CD1c-positive myeloid dendritic cell (primary cell): ENCODE measurements around the gene AEBP2.
A peak's percentile ranks its signal among the peaks of the same experiment; 100 is the strongest.
"Not testable (repeated sequence)": the region's sequence is repeated elsewhere in the genome, so short reads cannot be mapped to it uniquely, and the experiment has no call there.

ENCODE experiments used
- DNase-seq: peaks from one replicate; pipeline ENCODE4 v3.0.0-alpha.2; 2016; ENCODE audit errors: extremely low spot score

AEBP2 gene, protein sequence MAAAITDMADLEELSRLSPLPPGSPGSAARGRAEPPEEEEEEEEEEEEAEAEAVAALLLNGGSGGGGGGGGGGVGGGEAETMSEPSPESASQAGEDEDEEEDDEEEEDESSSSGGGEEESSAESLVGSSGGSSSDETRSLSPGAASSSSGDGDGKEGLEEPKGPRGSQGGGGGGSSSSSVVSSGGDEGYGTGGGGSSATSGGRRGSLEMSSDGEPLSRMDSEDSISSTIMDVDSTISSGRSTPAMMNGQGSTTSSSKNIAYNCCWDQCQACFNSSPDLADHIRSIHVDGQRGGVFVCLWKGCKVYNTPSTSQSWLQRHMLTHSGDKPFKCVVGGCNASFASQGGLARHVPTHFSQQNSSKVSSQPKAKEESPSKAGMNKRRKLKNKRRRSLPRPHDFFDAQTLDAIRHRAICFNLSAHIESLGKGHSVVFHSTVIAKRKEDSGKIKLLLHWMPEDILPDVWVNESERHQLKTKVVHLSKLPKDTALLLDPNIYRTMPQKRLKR

DNA sequence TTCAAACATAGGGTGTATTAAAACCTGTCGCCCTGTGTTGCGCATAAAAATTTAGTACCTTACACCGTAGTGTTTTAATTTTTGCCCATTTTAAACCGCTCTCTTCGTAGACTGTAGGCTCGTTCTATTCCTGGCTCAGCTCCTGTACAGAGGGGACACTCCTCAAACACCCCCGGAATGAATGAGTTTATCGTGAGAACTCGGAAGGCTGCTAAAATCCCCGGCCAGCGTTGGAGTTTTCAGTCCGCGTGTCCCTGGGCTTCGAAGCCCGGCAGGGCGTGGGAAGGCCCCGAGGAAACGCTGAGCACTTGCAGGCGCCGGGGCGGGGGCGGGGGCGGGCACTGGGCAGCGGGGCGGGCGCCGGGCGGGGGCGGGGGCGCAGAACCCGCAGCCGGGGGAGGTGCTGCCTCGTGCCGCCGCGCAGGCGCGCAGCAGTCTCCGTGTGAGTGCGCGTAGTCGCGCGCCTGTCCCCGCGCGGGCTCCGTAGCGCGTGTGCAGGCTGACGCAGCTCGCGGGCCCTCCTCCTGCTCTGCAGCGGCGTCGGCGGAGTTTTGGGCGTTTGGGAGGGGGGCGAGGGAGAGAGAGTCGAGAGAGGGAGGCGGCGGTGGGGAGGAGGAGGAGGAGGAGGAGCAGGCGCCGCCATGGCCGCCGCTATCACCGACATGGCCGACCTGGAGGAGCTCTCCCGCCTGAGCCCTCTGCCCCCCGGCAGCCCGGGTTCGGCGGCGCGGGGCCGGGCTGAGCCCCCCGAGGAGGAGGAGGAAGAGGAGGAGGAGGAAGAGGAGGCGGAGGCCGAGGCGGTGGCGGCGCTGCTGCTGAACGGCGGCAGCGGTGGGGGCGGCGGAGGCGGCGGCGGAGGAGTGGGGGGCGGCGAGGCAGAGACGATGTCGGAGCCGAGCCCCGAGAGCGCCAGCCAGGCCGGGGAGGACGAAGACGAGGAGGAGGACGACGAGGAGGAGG lies at the start of gene AEBP2:
Gene AEBP2, plus strand, starts transcription at position 434 of the 960 bp plus-strand sequence. Its CDS starts 208 bp downstream, at position 642.
- peak; percentile 90 for DNase-seq

DNA sequence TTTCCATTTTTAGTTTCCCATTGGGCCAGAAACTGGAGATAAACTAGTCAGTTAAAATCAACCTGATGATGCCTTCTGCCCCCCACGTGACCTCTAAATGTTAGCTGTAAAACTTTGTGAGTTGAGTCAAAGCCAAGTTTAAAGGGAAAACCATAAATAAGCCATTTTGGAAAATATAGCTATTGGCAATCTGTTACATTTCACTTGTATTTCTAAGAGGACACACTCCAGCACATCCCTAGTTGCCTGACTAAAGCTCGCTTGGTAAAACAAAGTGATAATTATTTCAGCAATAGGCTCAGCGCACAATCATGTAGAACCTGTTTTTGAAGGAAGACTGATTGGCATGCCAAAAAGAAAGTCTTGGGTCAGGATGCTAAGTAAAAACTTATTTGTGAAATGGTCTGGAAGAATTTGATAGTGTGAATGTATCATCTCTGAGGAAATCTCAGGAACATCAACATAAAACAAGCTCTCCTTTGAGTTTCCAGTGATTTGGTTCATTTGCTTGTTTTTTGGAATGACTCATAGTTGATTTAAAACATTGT lies 49.2 kb upstream of the AEBP2 start:
- no peak for DNase-seq

DNA sequence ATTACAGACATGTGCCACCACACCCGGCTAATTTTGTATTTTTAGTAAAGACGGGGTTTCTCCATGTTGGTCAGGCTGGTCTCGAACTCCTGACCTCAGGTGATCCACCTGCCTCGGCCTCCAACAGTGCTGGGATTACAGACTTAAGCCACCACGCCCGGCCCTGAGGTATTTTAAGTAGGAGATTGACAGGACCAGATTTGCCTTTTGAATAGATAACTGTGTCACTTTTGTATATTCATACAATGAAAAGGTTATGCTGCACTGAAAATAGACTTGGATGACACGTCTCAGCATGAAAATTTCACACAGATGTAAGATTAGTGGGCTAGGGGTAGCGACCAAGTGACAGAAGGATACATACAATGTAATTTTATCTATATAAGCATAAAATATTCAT lies 46.6 kb upstream of the AEBP2 start:
- DNase-seq, result not testable (repeated sequence)

DNA sequence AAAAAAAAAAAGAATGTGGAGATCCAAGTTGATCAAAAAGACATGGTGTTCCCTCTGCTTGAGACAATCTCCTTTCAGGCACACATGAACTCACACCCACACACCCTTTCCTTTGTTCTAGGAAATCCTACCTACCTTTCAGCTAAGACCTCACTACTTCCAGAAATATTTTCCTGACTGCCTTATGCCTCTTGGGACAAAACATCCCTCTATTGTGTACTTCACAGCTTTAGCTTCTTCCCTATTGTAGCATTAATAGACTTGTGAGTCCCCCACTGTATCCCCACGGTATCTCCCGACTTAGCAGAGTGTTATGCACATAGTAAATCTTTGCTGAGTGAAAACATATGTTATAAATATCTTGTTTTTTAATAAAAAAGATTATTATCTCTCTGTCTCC lies 44.9 kb upstream of the AEBP2 start:
- no peak for DNase-seq

DNA sequence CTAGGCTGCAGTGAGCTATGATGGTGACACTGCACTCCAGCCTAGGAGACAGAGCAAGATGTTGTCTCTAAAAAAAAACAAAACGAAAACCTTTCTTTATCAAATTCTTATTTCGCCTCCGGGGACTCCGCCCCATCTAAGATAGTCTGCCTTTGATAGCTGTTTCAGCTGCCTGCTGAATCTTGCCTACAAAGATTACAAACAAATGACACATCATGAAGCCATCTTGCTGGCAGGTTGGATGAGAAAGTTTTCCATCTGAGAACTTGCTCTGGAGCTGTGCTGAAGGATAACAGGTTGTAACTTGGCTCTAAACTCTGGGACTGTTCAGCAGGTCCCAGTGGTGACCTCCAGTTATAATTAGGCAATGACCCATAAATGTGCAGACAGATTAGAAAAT lies 41.8 kb upstream of the AEBP2 start:
- DNase-seq, result no peak

DNA sequence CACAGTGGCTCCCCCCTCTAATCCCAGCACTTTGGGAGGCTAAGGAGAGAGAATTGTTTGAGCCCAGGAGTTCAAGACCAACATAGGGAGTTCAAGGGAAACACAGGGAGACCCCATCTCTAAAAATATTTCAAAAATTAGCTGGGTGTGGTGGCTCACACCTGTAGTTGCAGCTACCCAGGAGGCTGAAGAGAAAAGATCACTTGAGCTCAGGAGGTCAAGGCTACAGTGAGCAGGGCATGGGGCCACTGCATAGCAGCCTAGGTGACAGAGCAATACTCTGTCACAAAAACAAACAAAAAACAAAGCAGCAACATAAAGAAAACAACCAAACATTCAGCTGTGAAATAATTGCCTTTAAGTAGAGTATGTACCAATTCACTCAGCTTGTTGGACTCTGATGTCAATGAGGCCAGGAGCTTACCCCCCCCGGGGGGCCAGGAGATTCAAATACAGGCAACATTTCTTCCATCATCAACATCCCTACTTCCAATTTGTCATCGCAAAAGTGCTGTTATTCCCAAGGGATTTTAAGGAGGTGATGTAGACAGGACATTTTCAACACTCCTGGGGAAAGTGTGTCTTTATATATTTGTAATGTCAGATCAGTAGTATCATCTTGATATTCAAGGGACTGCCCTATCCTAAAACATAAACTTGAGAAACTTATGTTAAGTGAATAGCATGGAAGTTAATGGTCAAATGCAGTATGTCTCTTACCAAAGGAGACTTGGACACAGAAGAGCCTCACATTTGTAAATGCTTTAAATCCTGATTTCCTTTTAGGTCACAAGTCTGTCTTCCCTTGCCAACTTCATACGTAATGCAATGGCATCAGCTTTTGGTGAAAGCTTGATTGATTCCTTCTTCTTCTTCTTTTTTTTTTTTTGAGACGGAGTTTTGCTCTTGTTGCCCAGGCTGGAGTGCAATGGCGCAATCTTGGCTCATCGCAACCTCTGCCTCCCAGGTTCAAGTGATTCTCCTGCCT lies 40.6 kb upstream of the AEBP2 start:
- DNase-seq, result no peak

DNA sequence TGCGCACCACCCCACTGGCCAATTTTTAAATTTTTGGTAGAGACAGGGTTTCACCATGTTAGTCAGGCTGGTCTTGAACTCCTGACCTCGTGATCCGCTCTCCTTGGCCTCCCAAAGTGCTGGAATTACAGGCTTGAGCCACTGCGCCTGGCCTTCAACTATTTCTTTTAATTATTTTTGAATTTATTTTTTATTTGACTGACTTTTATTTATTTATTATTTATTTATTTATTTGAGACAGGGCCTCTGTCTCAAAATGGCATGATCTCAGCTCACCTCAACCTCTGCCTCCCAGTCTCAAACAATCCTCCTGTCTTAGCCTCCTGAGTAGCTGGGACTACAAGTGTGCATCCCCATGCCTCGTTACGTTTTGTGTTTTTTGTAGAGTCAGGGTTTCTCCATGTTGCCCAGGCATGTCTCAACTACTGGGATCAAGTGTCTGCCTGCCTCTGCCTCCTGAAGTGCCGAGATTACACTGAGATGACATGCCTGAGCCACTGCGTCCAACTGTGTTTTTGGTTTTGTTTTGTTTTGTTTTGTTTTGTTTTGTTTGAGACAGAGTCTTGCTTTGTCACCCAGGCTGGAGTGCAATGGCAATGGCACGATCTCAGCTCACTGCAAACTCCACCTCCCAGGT lies 38.5 kb upstream of the AEBP2 start:
- not testable (repeated sequence) for DNase-seq

DNA sequence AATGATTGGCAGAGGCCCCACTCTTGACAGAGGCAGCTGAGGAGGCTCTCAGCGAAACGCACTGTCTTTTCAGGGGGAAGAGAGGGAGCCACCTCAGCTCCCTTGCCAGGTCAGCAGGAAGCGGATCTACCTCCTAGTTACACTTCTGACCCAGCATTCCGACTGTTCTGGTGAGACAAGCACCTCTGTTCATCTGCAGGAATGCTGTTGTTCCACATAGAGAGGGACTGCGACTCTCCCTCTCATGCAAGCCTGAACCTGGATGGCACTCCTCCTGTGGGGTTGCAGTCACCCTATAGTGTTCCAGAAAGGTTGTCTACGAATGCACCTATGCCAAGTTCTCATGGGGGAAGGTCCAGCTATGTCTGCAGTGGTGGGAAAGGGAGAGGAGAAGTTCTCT lies 37.1 kb upstream of the AEBP2 start:
- DNase-seq, result no peak

DNA sequence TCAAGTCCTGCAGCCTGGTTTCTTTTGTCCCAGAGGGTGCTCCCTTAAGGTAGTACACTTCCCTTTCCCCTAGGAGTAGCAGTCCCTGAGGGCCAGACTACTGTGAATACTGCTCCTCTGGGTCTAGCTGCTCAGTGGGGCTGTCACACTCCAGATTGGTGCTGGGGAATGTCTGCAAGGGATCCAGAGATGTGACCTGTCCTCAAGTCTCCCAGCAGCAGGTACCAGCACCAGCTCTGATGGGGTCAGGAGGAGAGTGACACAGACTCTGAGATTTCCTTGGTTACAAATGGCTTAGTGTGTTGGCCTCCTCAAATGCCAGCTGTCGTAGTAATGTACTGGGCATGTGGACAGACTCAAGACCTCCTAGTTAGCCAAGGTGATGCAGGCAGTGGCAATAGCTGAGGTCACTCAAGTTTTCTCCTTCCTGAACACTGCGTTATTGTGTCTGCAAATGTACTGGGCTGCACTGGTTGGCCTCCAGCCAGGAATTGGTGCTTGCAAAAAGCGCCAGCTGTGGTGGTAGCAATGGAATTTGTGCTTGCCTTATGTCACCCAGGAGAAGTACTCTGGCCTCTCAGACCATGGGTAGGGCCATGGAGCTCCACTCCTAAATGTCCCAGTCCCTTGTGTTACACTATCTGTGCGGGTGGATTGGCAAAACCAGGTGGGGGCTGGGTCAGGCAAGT lies 36.4 kb upstream of the AEBP2 start:
- no peak for DNase-seq

DNA sequence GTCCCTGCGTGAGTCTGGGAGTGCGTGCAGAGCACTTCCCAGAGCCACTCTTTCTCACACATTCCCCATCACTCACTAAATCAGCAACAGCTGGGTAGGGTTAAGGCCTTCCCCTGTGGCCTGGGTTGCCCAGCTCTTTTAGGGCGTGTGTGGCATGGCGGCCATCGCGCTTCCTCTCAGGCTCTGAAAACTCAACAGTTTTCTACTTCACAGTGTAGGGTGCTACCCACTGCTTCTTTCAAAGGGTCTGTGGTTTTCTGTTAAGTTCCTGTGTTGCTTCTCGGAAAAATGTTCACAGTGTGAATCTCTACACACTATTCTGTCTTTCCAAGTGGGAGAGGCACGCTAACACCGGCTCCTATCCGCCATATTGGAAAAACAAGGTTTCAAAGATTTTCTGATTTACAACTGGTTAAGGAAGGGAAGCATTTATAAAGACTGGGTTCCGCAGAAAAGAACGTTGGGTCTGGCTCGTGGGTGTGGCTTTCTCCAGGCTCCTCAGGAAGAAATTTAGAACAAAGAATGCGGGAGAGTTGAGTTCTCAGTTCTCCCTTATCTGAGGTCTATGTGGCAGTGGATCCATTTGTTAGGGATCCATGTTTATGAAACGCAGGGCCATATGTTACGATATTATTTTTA lies 34.9 kb upstream of the AEBP2 start:
- DNase-seq, result no peak

DNA sequence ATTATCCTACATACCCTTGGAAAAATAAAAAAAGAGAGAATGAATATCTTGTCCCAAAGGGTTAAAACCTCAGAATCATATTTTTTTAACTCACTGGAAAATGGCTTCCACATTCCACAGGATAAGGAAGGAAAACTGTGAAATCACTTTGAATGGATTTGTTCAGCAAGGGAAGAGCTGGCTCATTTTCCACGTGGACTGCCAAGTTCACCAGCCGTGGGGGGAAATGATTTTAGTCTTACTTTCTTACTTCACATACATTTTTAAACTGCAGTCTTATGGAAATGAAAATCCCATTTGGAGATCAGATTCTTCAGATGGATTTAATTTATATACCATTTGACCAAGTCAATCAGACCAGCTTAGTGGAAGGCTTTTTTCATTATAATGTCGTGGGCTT lies 29.9 kb upstream of the AEBP2 start:
- DNase-seq, result no peak

DNA sequence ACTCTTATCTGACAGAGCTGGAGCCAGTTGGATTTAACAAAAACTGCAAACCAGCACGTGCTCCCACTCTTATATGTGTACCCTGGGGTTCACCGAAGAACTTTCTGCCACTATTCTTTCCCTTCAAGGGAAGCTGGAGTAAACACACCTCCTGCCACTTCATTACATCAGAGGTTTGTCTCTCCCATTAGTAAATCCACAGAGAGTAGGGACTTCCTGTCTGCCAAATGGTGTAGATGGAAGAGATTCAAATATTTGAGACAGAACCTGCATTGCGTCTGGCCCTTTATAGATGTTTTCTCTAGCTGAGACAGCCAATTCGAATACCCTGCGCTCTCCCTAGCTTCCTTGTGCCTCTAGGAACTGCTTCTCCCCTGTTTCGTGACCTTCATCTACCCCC lies 29.1 kb upstream of the AEBP2 start:
- no peak for DNase-seq

DNA sequence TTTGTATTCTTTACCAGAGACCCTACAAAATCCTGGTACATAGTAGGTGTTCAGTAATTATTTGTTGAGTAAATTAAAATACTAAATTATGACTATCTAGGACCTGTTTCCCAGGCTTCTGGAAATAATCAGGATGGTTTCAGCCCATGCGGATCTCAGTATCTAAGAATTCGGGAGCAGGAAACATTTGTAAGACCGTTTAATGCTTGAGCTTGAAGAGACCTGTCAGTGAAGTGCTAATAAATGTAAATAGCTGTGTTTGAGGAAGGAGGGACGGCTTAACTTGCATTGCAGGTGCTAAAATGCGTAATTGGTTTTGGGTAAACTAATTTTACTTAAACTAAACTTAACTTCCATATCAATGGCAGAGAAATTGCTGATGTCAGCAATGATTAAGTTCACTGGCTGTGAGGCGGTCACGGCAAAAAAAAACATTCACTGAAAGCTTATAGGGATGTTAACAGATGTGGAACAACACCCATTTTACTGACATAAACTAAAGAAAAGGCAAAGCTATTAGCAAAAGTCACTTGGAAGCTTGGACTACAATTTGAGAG lies 28.6 kb upstream of the AEBP2 start:
- DNase-seq, result no peak

DNA sequence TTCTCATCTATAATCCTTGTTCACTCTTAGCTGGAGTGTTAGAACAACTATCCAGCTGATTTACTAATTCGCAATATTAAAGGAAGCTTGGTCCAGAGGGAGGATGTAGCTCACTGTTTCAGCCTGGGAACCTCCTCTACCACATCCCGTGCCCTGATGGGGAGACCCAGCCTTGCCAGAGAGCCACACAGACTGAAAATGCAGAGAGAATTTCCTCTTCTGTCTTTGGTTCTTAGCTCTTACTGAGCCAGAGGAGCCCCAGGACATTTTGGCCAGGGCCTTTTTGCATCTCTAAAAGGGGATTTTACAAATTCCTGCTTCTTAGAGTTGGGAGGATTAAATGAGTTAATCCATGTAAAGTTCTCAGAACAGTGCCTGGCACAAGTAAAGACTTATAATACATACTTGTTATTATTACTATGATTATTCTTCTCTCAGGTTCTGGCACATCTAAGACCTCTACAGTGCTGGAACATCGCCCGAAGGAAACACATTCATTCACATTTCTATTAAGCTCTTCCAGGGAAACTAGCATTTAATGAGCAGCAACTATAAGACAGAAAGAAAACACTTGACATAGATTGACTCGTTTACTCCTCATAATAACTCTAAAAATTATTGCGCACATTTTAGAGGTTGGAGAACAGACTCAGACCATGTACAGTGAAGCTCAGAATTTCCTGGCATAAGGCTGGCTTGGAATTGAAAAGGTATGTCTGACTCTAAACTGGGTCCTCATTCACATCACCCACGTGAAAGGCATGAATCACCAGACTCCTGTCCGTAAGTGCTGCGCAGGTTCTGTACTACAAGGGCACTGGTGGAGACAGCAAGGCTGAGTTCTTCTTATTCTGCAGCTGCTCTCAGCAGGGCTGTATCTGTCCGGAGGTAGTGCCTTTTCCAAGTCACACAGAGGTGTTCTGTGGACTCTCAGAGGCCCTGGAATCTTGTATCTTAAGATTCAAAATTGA lies 27.8 kb upstream of the AEBP2 start:
- no peak for DNase-seq

DNA sequence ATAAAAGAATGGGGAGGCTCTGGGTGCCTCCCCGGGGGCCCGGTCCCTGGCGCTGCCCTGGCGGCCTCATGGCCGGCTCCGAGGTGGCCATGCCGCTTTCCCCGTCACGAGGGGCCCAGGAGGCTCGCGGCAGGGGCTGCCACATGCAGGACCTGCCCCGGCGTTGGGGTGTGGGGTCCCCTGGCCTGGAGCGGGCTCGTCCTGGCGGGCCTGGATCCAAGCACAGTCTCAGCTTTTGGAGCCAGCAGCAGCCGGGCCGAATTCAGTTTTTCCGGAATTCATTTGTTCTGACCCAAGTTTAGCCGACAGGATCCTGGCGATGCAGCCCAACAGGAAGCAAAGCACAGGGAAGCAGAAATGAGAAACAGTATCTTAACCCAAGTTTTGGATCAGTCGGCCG lies 26.4 kb upstream of the AEBP2 start:
- no peak for DNase-seq

DNA sequence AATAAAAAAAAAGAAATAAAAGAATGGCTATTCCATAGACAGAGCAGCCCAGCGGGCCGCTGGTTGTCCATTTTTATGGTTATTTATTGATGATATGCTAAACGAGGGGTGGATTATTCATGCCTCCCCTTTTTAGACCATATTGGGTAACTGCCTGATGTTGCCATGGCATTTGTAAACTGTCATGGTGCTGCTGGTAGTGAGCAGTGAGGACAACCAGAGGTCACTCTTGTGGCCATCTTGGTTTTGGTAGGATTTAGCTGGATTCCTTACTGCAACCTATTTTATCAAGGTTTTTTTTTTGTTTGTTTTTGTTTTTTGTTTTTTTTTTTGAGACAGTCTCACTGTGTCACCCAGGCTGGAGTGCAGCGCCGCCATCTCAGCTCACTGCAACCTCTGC lies 25.7 kb upstream of the AEBP2 start:
- DNase-seq, result not testable (repeated sequence)

DNA sequence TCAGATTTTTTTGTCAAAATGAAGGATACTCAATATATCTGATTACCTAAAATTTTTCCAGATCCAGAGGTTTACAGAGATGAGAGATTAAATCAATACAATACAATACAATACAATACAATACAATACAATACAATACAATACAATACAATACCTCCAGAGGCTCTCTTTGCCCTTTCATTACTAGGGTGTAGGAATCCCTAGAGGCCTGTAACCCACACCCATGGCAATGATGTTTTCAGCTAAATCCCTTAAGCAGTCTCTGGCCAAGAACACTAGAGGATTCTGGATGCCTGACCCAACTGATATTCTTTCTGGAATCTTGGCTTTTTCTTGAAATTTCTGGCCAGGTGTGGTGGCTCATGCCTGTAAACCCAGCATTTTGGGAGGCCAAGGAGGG lies 23.7 kb upstream of the AEBP2 start:
- no peak for DNase-seq

DNA sequence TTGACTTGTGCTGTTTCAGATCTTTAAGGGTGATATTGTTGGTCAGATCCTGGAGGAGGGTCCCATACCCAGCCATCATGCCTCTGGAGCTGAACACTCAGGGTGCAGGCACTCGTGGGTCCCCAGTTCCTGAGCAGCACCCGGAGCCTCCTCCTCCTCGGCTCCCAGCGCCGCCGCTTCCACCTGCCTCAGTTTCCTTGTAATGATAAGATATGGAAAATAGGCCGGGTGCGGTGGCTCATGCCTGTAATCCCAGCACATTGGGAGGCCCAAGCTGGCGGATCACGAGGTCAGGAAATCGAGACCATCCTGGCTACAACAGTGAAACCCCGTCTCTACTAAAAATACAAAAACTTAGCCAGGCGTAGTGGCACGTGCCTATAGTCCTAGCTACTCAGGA lies 20.2 kb upstream of the AEBP2 start:
- DNase-seq, result no peak
